ENCODE data around the gene TECPR1. TPM values are rescaled to one million over a fixed set of nuclear protein-coding genes. Genes with fewer than 3 reads are reported as not detected.

The TECPR1 gene
- total and polyA plus RNA-seq, 2 donors (not counting 3 experiments of a cell fraction or from before 2014, with no cell fraction given), result 12.3 to 97.5 TPM

DNA sequence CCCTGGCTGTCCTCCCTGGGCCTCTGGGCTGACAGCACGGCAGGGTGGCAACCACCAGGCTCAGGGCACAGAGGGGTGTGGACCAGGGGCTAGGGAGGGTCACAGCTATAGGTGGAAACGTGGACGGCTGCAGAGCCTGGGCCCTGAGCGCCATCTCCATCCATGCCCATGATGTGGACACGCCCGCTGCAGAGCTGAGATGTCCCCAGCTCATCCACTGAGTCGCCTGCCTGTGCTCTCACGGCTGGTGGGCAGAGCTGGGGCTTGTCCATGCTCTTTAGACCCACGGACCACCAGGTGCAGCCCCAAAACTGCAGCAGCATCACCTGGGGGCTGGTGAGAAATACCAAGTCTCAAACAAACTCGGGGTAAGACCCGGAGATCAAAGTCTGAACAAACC lies 16.1 kb downstream of the TECPR1 start:
- Histone ChIP-seq H3K27ac (ENCODE audit: insufficient read depth, low read depth, low read length) (no peak overlapping the region), H3K9me1 (replicated peaks; ENCODE audit: control insufficient read depth, extremely low read depth, insufficient read depth, low read length) (no peaks in the 10 kb centered on the region), H3K27me3 (ENCODE audit: control insufficient read depth in 2 of 2, insufficient read depth in 2 of 2, low read length in 2 of 2) (no peaks in the 10 kb centered on the region), H3K9ac (replicated peaks; ENCODE audit: extremely low read depth, insufficient read depth, low read length) (no peak overlapping the region), H3K9me3 (replicated peaks; ENCODE audit: control insufficient read depth, insufficient read depth, low read length) (no peaks in the 10 kb centered on the region), H3K4me3 (replicated peaks in 1 of 3; ENCODE audit: insufficient read depth in 1 of 3, low read depth in 1 of 3, low read length in 3 of 3) (no peak overlapping the region), H4K20me1 (replicated peaks; ENCODE audit: control insufficient read depth, extremely low read depth, insufficient read depth, low read length) (no peaks in the 10 kb centered on the region), H2AFZ (ENCODE audit: low read depth, low read length) (no peak overlapping the region), H3K4me1 (ENCODE audit: control insufficient read depth, extremely low read depth, insufficient read depth, low read length) (no peaks in the 10 kb centered on the region), H3K79me2 (ENCODE audit: control insufficient read depth, insufficient read depth, low read length) (no peaks in the 10 kb centered on the region), H3K36me3 (ENCODE audit: control insufficient read depth in 2 of 2, extremely low read depth in 1 of 2, insufficient read depth in 2 of 2, low read length in 2 of 2) (peaks cover 5 to 33% of the 10 kb centered on the region in 2 experiments), H3K4me2 (ENCODE audit: insufficient read depth, low read length) (no peak overlapping the region)
- CTCF ChIA-PET, result no interaction called here
- intact Hi-C loops (cut with micrococcal nuclease), result no loop called here
- no peak for DNase-seq (ENCODE audit: low read depth, low spot score)
- BruUV-seq (replicated peaks), result no TSS peak
- TF ChIP-seq, protein P1, sequence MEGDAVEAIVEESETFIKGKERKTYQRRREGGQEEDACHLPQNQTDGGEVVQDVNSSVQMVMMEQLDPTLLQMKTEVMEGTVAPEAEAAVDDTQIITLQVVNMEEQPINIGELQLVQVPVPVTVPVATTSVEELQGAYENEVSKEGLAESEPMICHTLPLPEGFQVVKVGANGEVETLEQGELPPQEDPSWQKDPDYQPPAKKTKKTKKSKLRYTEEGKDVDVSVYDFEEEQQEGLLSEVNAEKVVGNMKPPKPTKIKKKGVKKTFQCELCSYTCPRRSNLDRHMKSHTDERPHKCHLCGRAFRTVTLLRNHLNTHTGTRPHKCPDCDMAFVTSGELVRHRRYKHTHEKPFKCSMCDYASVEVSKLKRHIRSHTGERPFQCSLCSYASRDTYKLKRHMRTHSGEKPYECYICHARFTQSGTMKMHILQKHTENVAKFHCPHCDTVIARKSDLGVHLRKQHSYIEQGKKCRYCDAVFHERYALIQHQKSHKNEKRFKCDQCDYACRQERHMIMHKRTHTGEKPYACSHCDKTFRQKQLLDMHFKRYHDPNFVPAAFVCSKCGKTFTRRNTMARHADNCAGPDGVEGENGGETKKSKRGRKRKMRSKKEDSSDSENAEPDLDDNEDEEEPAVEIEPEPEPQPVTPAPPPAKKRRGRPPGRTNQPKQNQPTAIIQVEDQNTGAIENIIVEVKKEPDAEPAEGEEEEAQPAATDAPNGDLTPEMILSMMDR (IDR thresholded peaks at IDR 0.05; ENCODE audit: extremely low read depth in 1 of 2, insufficient read depth in 1 of 2, low read depth in 1 of 2, low read length in 2 of 2), result no peak
- no peak for TF ChIP-seq FOS (IDR thresholded peaks at IDR 0.05; ENCODE audit: borderline replicate concordance, insufficient read depth, low read length)
- TF ChIP-seq EZH2 (IDR thresholded peaks at IDR 0.05; ENCODE audit: borderline replicate concordance, low read depth, low read length, severe bottlenecking), result no peak
- no peak for TF ChIP-seq JUN (IDR thresholded peaks at IDR 0.05; ENCODE audit: borderline replicate concordance, insufficient read depth, insufficient read length, low read depth)
- TF ChIP-seq, protein P2, sequence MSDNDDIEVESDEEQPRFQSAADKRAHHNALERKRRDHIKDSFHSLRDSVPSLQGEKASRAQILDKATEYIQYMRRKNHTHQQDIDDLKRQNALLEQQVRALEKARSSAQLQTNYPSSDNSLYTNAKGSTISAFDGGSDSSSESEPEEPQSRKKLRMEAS (IDR thresholded peaks at IDR 0.05; ENCODE audit: insufficient read depth, insufficient read length), result no peak
- TF ChIP-seq GATA2 (IDR thresholded peaks at IDR 0.05; ENCODE audit: insufficient read depth, insufficient read length, low read depth, low read length), result no peak
- TF ChIP-seq POLR2AphosphoS5 (IDR thresholded peaks at IDR 0.05; ENCODE audit: insufficient read depth, low read depth, low read length), result no peak
- TF ChIP-seq MYC (IDR thresholded peaks at IDR 0.05; ENCODE audit: low read depth, low read length), result no peak
- TF ChIP-seq POLR2A (IDR thresholded peaks at IDR 0.05; ENCODE audit: low read depth, low read length), result no peak
- POLR2A ChIA-PET, result no interaction called here
- FAIRE-seq, result no peak
- dilution Hi-C loops (cut with MboI; ENCODE audit: extremely low pct_ligation_motif_present, low sequenced_read_pairs), result no loop called here
